ENCODE results near the gene ADNP2. TPM values are rescaled to one million over a fixed set of nuclear protein-coding genes. Genes with fewer than 3 reads are reported as not detected.

Gene ADNP2
- total and polyA plus RNA-seq, 2 donors (not counting 3 experiments of a cell fraction or from before 2014, with no cell fraction given) = 10.2 to 20.6 TPM

DNA sequence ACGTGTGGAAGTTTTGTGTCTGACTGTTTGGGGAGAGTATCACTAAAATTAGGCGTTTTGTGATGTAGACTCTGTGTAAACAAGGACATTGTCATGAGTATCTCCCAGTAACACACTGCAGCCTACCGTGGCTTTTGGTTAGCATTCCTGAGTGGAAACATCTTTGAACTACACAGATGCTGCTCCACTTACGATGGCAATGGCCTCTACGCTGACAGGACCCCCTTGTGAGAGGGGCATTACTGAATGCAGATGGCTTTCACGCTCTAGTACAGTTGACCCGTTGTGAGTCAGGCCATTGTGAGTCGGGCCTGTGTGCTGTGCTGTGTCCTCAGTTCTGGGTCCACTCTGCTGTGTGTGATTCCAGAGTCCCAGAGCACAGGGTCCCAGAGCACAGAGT, 34.4 kb upstream of the ADNP2 start:
- ChIA-PET POLR2A (no interaction called here), CTCF (no interaction called here)
- no TSS peak for BruUV-seq (replicated peaks)
- no peak overlapping the region for H3K4me2 ChIP-seq (ENCODE audit: insufficient read depth, low read length)
- TF ChIP-seq EZH2 (IDR thresholded peaks at IDR 0.05; ENCODE audit: borderline replicate concordance, low read depth, low read length, severe bottlenecking) (no peak), JUN (IDR thresholded peaks at IDR 0.05; ENCODE audit: borderline replicate concordance, insufficient read depth, insufficient read length, low read depth) (no peak), GATA2 (IDR thresholded peaks at IDR 0.05; ENCODE audit: insufficient read depth, insufficient read length, low read depth, low read length) (no peak), MYC (IDR thresholded peaks at IDR 0.05; ENCODE audit: low read depth, low read length) (no peak), POLR2AphosphoS5 (IDR thresholded peaks at IDR 0.05; ENCODE audit: insufficient read depth, low read depth, low read length) (no peak), POLR2A (IDR thresholded peaks at IDR 0.05; ENCODE audit: low read depth, low read length) (no peak), FOS (IDR thresholded peaks at IDR 0.05; ENCODE audit: borderline replicate concordance, insufficient read depth, low read length) (no peak)
- TF ChIP-seq, protein P1, sequence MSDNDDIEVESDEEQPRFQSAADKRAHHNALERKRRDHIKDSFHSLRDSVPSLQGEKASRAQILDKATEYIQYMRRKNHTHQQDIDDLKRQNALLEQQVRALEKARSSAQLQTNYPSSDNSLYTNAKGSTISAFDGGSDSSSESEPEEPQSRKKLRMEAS (IDR thresholded peaks at IDR 0.05; ENCODE audit: insufficient read depth, insufficient read length) = no peak
- TF ChIP-seq, protein P2, sequence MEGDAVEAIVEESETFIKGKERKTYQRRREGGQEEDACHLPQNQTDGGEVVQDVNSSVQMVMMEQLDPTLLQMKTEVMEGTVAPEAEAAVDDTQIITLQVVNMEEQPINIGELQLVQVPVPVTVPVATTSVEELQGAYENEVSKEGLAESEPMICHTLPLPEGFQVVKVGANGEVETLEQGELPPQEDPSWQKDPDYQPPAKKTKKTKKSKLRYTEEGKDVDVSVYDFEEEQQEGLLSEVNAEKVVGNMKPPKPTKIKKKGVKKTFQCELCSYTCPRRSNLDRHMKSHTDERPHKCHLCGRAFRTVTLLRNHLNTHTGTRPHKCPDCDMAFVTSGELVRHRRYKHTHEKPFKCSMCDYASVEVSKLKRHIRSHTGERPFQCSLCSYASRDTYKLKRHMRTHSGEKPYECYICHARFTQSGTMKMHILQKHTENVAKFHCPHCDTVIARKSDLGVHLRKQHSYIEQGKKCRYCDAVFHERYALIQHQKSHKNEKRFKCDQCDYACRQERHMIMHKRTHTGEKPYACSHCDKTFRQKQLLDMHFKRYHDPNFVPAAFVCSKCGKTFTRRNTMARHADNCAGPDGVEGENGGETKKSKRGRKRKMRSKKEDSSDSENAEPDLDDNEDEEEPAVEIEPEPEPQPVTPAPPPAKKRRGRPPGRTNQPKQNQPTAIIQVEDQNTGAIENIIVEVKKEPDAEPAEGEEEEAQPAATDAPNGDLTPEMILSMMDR (IDR thresholded peaks at IDR 0.05; ENCODE audit: extremely low read depth in 1 of 2, insufficient read depth in 1 of 2, low read depth in 1 of 2, low read length in 2 of 2) = no peak
- no peaks in the 10 kb centered on the region for H3K9me1 ChIP-seq (replicated peaks; ENCODE audit: control insufficient read depth, extremely low read depth, insufficient read depth, low read length)
- no peaks in the 10 kb centered on the region for H3K9me3 ChIP-seq (replicated peaks; ENCODE audit: control insufficient read depth, insufficient read depth, low read length)
- H3K36me3 ChIP-seq (ENCODE audit: control insufficient read depth in 2 of 2, extremely low read depth in 1 of 2, insufficient read depth in 2 of 2, low read length in 2 of 2) = no peaks in the 10 kb centered on the region
- no peak overlapping the region for H3K27ac ChIP-seq (ENCODE audit: insufficient read depth, low read depth, low read length)
- no peak overlapping the region for H2AFZ ChIP-seq (ENCODE audit: low read depth, low read length)
- no peaks in the 10 kb centered on the region for H3K27me3 ChIP-seq (ENCODE audit: control insufficient read depth in 2 of 2, insufficient read depth in 2 of 2, low read length in 2 of 2)
- H3K4me1 ChIP-seq (ENCODE audit: control insufficient read depth, extremely low read depth, insufficient read depth, low read length) = no peaks in the 10 kb centered on the region
- dilution Hi-C loops (cut with MboI; ENCODE audit: extremely low pct_ligation_motif_present, low sequenced_read_pairs) = no loop called here
- DNase-seq (ENCODE audit: low read depth, low spot score) = no peak
- no peak overlapping the region for H3K4me3 ChIP-seq (replicated peaks in 1 of 3; ENCODE audit: insufficient read depth in 1 of 3, low read depth in 1 of 3, low read length in 3 of 3)
- H3K79me2 ChIP-seq (ENCODE audit: control insufficient read depth, insufficient read depth, low read length) = no peaks in the 10 kb centered on the region
- FAIRE-seq = no peak
- intact Hi-C loops (cut with micrococcal nuclease) = no loop called here
- H4K20me1 ChIP-seq (replicated peaks; ENCODE audit: control insufficient read depth, extremely low read depth, insufficient read depth, low read length) = no peaks in the 10 kb centered on the region
- H3K9ac ChIP-seq (replicated peaks; ENCODE audit: extremely low read depth, insufficient read depth, low read length) = no peak overlapping the region
